ENCODE results near the gene ULK4. TPM values are rescaled to one million over a fixed set of nuclear protein-coding genes. Genes with fewer than 3 reads are reported as not detected.

The ULK4 gene
- total RNA-seq, 1 experiment from 2014 or later, result 4.2 TPM

- BruUV-seq (replicated peaks), result no TSS peak
- Histone ChIP-seq H3K4me1 (peaks cover 6% of the 10 kb centered on the region; the same call in 1 of the 2 replicates), H3K9me3 (no peaks in the 10 kb centered on the region), H3K36me3 (ENCODE audit: control insufficient read depth, insufficient read depth, low read length) (no peaks in the 10 kb centered on the region), H3K27me3 (replicated peaks; ENCODE audit: control insufficient read depth, insufficient read depth, low read length) (no peaks in the 10 kb centered on the region), H3K4me3 (ENCODE audit: low read depth, low read length) (no peak overlapping the region)
- H3K9me3 Mint-ChIP-seq (ENCODE audit: unreplicated experiment), result no peaks in the 10 kb centered on the region
- H3K27ac Mint-ChIP-seq (ENCODE audit: unreplicated experiment), result no peak overlapping the region
- ChIA-PET POLR2A (no interaction called here), CTCF (interaction anchor here (0.6 kb wide), 1 partner anchor 42 kb away, joined by 5 read pairs; no protein-coding TSS in a partner anchor)
- intact Hi-C loops (cut with micrococcal nuclease; ENCODE audit: unreplicated experiment), result loop anchor here (2.0 kb wide), 1 partner anchor 30 kb away; no protein-coding TSS in a partner anchor
- DNase-seq, result no peak
- TF ChIP-seq CTCF (IDR thresholded peaks at IDR 0.05; ENCODE audit: insufficient read depth in 1 of 2, low read depth in 1 of 2, low read length in 1 of 2, severe bottlenecking in 1 of 2, unreplicated experiment in 1 of 2), result no peak
- no peaks in the 10 kb centered on the region for H3K4me1 Mint-ChIP-seq (ENCODE audit: low read depth, unreplicated experiment)
- no peaks in the 10 kb centered on the region for H3K27me3 Mint-ChIP-seq (ENCODE audit: insufficient read depth, unreplicated experiment)
- peaks cover 55% of the 10 kb centered on the region for H3K36me3 Mint-ChIP-seq (ENCODE audit: insufficient read depth, unreplicated experiment)
- H3K4me3 Mint-ChIP-seq (ENCODE audit: unreplicated experiment), result no peak overlapping the region
Measured at GRCh38 chr3:41244620-41245336, 717.1 kb downstream of the ULK4 start.

DNA sequence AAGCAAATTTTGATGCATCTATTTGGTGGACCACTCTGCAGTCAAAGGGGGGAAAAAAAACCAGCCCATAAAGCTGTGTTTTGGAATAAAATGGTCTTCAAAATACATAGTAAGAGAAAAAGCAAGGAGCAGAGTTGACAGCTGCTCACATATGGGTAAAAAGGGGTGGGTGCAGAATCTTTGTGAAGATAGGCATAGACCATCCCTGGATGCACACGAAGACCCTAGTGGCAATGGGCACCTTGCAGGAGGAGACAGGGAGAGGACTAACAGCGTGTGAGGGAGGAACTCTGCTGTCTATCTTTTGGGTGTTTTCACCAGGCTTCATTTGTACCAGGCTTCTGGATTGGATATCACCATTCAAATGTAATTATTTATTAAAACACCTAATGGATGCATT, 718.7 kb downstream of the ULK4 start:
- peak overlapping the region; percentile 67 for H3K27ac Mint-ChIP-seq (ENCODE audit: unreplicated experiment)
- BruUV-seq (replicated peaks), result no TSS peak
- no peaks in the 10 kb centered on the region for H3K27me3 Mint-ChIP-seq (ENCODE audit: insufficient read depth, unreplicated experiment)
- intact Hi-C loops (cut with micrococcal nuclease; ENCODE audit: unreplicated experiment), result no loop called here
- POLR2A ChIA-PET, result no interaction called here
- peaks cover 2% of the 10 kb centered on the region; the same call in 1 of the 2 replicates for H3K36me3 ChIP-seq (ENCODE audit: control insufficient read depth, insufficient read depth, low read length)
- H3K36me3 Mint-ChIP-seq (ENCODE audit: insufficient read depth, unreplicated experiment), result peaks cover 71% of the 10 kb centered on the region
- H3K4me3 ChIP-seq (ENCODE audit: low read depth, low read length), result no peak overlapping the region
- no peaks in the 10 kb centered on the region for H3K27me3 ChIP-seq (replicated peaks; ENCODE audit: control insufficient read depth, insufficient read depth, low read length)
- no peaks in the 10 kb centered on the region for H3K9me3 Mint-ChIP-seq (ENCODE audit: unreplicated experiment)
- H3K9me3 ChIP-seq, result no peaks in the 10 kb centered on the region
- H3K4me3 Mint-ChIP-seq (ENCODE audit: unreplicated experiment), result no peak overlapping the region
- CTCF ChIA-PET, result no interaction called here
- peaks cover 5% of the 10 kb centered on the region for H3K4me1 Mint-ChIP-seq (ENCODE audit: low read depth, unreplicated experiment)
- DNase-seq, result no peak
- TF ChIP-seq CTCF (IDR thresholded peaks at IDR 0.05; ENCODE audit: insufficient read depth in 1 of 2, low read depth in 1 of 2, low read length in 1 of 2, severe bottlenecking in 1 of 2, unreplicated experiment in 1 of 2), result no peak
- H3K4me1 ChIP-seq, result peaks cover 6% of the 10 kb centered on the region; the same call in 1 of the 2 replicates

DNA sequence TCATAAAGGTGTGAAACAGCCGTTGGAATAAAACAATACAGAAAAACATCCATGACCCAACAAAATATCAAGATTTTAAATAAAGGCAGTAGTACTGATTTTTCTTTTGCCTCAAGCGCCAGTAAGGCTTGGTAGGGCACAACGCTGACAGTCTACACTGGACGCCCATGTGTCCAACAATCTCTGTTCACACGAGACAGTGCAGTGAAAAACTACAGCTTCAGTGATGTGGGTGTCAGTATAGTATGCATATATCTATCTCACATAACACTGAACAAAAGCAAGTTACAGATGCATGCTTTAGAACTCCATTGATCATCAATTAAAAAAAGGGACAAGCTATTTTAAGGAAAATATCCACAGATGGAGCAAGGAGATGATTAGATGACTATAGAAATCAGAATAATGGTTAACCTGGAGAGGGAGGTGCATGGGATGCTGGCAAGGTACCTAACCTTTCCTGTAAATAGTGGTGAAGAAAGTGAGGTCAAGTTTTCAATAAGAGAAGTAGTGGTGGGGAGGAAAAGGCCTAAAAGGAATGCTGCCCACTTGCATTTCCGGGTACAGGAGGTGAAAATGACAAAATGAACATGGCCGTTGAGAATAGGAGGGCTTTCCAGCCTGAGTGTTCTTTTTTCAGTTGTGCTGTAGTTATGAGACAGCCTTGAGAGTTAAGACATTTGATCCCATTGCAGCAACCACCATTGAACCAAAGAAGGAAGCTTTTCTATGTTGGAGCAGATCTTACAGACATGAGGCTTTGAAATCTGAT, 719.9 kb downstream of the ULK4 start:
- no peak overlapping the region for H3K27ac Mint-ChIP-seq (ENCODE audit: unreplicated experiment)
- H3K9me3 Mint-ChIP-seq (ENCODE audit: unreplicated experiment), result no peaks in the 10 kb centered on the region
- intact Hi-C loops (cut with micrococcal nuclease; ENCODE audit: unreplicated experiment), result no loop called here
- Histone ChIP-seq H3K27me3 (replicated peaks; ENCODE audit: control insufficient read depth, insufficient read depth, low read length) (no peaks in the 10 kb centered on the region), H3K4me1 (no peaks in the 10 kb centered on the region), H3K9me3 (no peaks in the 10 kb centered on the region), H3K36me3 (ENCODE audit: control insufficient read depth, insufficient read depth, low read length) (peaks cover 3% of the 10 kb centered on the region; the same call in 1 of the 2 replicates), H3K4me3 (ENCODE audit: low read depth, low read length) (no peak overlapping the region)
- peaks cover 83% of the 10 kb centered on the region for H3K36me3 Mint-ChIP-seq (ENCODE audit: insufficient read depth, unreplicated experiment)
- TF ChIP-seq CTCF (IDR thresholded peaks at IDR 0.05; ENCODE audit: insufficient read depth in 1 of 2, low read depth in 1 of 2, low read length in 1 of 2, severe bottlenecking in 1 of 2, unreplicated experiment in 1 of 2), result no peak
- BruUV-seq (replicated peaks), result no TSS peak
- POLR2A ChIA-PET, result no interaction called here
- peaks cover 5% of the 10 kb centered on the region for H3K4me1 Mint-ChIP-seq (ENCODE audit: low read depth, unreplicated experiment)
- DNase-seq, result no peak
- no peaks in the 10 kb centered on the region for H3K27me3 Mint-ChIP-seq (ENCODE audit: insufficient read depth, unreplicated experiment)
- CTCF ChIA-PET, result no interaction called here
- H3K4me3 Mint-ChIP-seq (ENCODE audit: unreplicated experiment), result no peak overlapping the region
